HG03066 (cell line): ENCODE measurements around the gene PTP4A2.

Experiments
- ATAC-seq: cut with Tn5 transposase; IDR thresholded peaks from one replicate; pipeline ENCODE4 v1.9.1; 2021; ENCODE audit warnings: low read depth; ENCODE audit not compliant: unreplicated experiment

PTP4A2 gene

GRCh38 chr1:31938184-31938975 is at the start of gene PTP4A2:
TSS of gene PTP4A2 (minus strand) at chr1:31938368. CDS start at chr1:31919065, 19,303 bp downstream.
- peak; percentile 69 for ATAC-seq

GRCh38 chr1:31987135-31987619 is 49.0 kb upstream of the PTP4A2 start:
- no peak for ATAC-seq

- no peak for ATAC-seq
These were observed 47.3 kb upstream of the PTP4A2 start for GRCh38 chr1:31985430-31985829.

GRCh38 chr1:31984419-31985347 is 46.5 kb upstream of the PTP4A2 start:
- no peak for ATAC-seq

GRCh38 chr1:31981972-31982371 is 43.8 kb upstream of the PTP4A2 start:
- no peak for ATAC-seq

GRCh38 chr1:31981456-31981839 is 43.3 kb upstream of the PTP4A2 start:
- no peak for ATAC-seq

- no peak for ATAC-seq
These were observed 42.8 kb upstream of the PTP4A2 start for GRCh38 chr1:31980835-31981455.

- ATAC-seq = no peak
These were observed 40.8 kb upstream of the PTP4A2 start for GRCh38 chr1:31978843-31979400.

GRCh38 chr1:31977385-31978131 is 39.4 kb upstream of the PTP4A2 start:
- ATAC-seq = no peak

GRCh38 chr1:31976401-31976800 is 38.2 kb upstream of the PTP4A2 start:
- no peak for ATAC-seq

GRCh38 chr1:31970873-31971272 is 32.7 kb upstream of the PTP4A2 start:
- no peak for ATAC-seq

- ATAC-seq = no peak
These were observed 23.4 kb upstream of the PTP4A2 start for GRCh38 chr1:31961536-31961935.

GRCh38 chr1:31959521-31960340 is 21.6 kb upstream of the PTP4A2 start:
- ATAC-seq = no peak

GRCh38 chr1:31957701-31958674 is 19.8 kb upstream of the PTP4A2 start:
- ATAC-seq = no peak

- peak; percentile 75 for ATAC-seq
These were observed 18.0 kb upstream of the PTP4A2 start for GRCh38 chr1:31955917-31956736.

GRCh38 chr1:31954607-31955283 is 16.6 kb upstream of the PTP4A2 start:
- ATAC-seq = no peak

- no peak for ATAC-seq
These were observed 14.7 kb upstream of the PTP4A2 start for GRCh38 chr1:31952825-31953220.
